HepG2 (cell line): ENCODE data around the gene LOC128125822.

Source experiments
- NR2F2 ChIP-seq: IDR thresholded peaks from 2 replicates; pipeline ENCODE4 v1.6.1; 2012; ENCODE audit warnings: low read depth, inconsistent platforms, borderline replicate concordance
- TEF ChIP-seq: sonication (generic); formaldehyde crosslinking; IDR thresholded peaks from 2 replicates; pipeline ENCODE4 v1.5.0; 2020; ENCODE audit warnings: missing genetic modification reagents
- ZBTB21 ChIP-seq: sonication (generic); formaldehyde crosslinking; IDR thresholded peaks from 2 replicates; pipeline ENCODE4 v1.4.0; 2020; ENCODE audit warnings: missing genetic modification reagents
- ZBTB3 ChIP-seq: sonication (generic); formaldehyde crosslinking; IDR thresholded peaks from 2 replicates; pipeline ENCODE4 v1.4.0; 2020; ENCODE audit warnings: low read depth, mild to moderate bottlenecking, moderate library complexity, missing genetic modification reagents, borderline replicate concordance
- ZFP41 ChIP-seq: sonication (generic); formaldehyde crosslinking; IDR thresholded peaks from 2 replicates; pipeline ENCODE4 v1.4.0; 2020; ENCODE audit warnings: mild to moderate bottlenecking, missing genetic modification reagents, borderline replicate concordance
- TF ChIP-seq, protein P1 (sequence below): sonication (generic); formaldehyde crosslinking; conservative IDR thresholded peaks from 2 replicates; pipeline ENCODE4 v1.8.1; 2023; ENCODE audit warnings: missing genetic modification reagents
- TF ChIP-seq, protein P2 (sequence below), 2 experiments: sonication (generic) in 1 of 2; formaldehyde crosslinking in 1 of 2; IDR thresholded peaks; 2 replicates each; pipeline versions ENCODE4 v1.6.1 to v1.9.0; 2014 to 2022; ENCODE audit warnings: antibody characterized with exemption in 1 of 2, borderline replicate concordance in 1 of 2, inconsistent platforms in 1 of 2, low read depth in 1 of 2, missing genetic modification reagents in 1 of 2

Gene LOC128125822

GRCh38 chr6:63609231-63609630 lies 37.0 kb downstream of the LOC128125822 start (continued):
- TF ChIP-seq ZBTB3 (CRISPR knock-in tag) (no peak), ZFP41 (CRISPR knock-in tag) (no peak), TEF (CRISPR knock-in tag) (no peak), NR2F2 (no peak), ZBTB21 (CRISPR knock-in tag) (no peak)
- TF ChIP-seq, protein P1, sequence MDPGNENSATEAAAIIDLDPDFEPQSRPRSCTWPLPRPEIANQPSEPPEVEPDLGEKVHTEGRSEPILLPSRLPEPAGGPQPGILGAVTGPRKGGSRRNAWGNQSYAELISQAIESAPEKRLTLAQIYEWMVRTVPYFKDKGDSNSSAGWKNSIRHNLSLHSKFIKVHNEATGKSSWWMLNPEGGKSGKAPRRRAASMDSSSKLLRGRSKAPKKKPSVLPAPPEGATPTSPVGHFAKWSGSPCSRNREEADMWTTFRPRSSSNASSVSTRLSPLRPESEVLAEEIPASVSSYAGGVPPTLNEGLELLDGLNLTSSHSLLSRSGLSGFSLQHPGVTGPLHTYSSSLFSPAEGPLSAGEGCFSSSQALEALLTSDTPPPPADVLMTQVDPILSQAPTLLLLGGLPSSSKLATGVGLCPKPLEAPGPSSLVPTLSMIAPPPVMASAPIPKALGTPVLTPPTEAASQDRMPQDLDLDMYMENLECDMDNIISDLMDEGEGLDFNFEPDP (CRISPR knock-in tag), result no peak
- TF ChIP-seq, protein P2, sequence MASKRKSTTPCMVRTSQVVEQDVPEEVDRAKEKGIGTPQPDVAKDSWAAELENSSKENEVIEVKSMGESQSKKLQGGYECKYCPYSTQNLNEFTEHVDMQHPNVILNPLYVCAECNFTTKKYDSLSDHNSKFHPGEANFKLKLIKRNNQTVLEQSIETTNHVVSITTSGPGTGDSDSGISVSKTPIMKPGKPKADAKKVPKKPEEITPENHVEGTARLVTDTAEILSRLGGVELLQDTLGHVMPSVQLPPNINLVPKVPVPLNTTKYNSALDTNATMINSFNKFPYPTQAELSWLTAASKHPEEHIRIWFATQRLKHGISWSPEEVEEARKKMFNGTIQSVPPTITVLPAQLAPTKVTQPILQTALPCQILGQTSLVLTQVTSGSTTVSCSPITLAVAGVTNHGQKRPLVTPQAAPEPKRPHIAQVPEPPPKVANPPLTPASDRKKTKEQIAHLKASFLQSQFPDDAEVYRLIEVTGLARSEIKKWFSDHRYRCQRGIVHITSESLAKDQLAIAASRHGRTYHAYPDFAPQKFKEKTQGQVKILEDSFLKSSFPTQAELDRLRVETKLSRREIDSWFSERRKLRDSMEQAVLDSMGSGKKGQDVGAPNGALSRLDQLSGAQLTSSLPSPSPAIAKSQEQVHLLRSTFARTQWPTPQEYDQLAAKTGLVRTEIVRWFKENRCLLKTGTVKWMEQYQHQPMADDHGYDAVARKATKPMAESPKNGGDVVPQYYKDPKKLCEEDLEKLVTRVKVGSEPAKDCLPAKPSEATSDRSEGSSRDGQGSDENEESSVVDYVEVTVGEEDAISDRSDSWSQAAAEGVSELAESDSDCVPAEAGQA (IDR thresholded peaks at IDR 0.05; ENCODE audit: low read depth), result no peak
- TF ChIP-seq, protein P2 (CRISPR knock-in tag; IDR thresholded peaks at IDR 0.05; ENCODE audit: borderline replicate concordance), result no peak
